ENCODE measurements around the gene KCNQ5. TPM values are rescaled to one million over a fixed set of nuclear protein-coding genes. Genes with fewer than 3 reads are reported as not detected.

KCNQ5 gene
- total RNA-seq, 6 donors from 2014 or later, result 0.30 to 3.1 (median 0.32) TPM

DNA sequence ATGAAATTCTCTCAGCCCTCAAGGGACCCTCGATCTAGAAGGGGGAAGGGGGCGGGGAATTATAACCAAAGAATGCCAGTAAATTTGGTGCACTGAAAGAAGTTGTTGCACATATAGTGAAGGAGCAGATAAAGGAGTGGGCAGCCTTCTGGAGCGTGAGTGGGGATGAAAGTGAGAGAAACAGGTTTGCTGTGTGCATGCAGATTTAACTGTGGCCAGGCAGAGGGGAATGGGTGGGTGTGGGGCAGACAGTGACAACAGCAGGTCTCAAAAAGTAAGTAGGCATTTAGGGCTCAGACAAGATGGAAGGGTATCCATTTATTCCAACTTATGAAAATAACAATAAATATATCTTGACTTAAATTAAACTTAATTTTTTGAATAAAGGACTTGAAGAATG, 149.1 kb downstream of the KCNQ5 start:
- no peak for DNase-seq
- 77 to 84% methylated on average over 3 of the region's 3 CpGs for WGBS, 2 donors
- Histone ChIP-seq H3K9me3 (no peaks in the 10 kb centered on the region), H3K27me3 (no peaks in the 10 kb centered on the region), H3K4me1 (no peaks in the 10 kb centered on the region), H3K4me3 (no peak overlapping the region), H3K27ac (no peak overlapping the region), H3K36me3 (no peaks in the 10 kb centered on the region)
- TF ChIP-seq EP300 (IDR thresholded peaks at IDR 0.05), result no peak
- TF ChIP-seq POLR2A (IDR thresholded peaks at IDR 0.05), result no peak
- no peak for TF ChIP-seq POLR2AphosphoS5 (IDR thresholded peaks at IDR 0.05)
- TF ChIP-seq, protein P1, sequence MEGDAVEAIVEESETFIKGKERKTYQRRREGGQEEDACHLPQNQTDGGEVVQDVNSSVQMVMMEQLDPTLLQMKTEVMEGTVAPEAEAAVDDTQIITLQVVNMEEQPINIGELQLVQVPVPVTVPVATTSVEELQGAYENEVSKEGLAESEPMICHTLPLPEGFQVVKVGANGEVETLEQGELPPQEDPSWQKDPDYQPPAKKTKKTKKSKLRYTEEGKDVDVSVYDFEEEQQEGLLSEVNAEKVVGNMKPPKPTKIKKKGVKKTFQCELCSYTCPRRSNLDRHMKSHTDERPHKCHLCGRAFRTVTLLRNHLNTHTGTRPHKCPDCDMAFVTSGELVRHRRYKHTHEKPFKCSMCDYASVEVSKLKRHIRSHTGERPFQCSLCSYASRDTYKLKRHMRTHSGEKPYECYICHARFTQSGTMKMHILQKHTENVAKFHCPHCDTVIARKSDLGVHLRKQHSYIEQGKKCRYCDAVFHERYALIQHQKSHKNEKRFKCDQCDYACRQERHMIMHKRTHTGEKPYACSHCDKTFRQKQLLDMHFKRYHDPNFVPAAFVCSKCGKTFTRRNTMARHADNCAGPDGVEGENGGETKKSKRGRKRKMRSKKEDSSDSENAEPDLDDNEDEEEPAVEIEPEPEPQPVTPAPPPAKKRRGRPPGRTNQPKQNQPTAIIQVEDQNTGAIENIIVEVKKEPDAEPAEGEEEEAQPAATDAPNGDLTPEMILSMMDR (IDR thresholded peaks at IDR 0.05), result no peak
- no peak for ATAC-seq (ENCODE audit: low FRiP score in 2 of 2)

DNA sequence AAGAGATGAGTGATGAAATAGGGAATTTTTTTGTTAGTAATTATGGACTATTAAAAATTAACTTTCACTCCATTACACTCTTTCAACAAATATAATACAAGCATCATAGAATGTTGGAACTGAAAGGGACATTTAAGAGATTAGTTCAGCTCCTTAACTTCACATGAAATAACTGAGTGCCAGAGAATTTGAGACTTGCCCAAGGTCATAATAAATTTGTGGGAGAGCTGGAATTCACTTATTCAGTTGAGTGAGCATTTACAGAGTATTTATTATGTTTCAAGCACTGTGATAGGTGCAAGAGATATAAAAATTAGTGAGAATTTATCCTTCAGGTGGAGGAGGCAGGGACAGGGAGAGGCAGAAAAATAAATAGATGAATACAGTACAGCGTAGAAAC, 154.6 kb downstream of the KCNQ5 start:
- TF ChIP-seq POLR2A (IDR thresholded peaks at IDR 0.05), result no peak
- Histone ChIP-seq H3K27me3 (no peaks in the 10 kb centered on the region), H3K9me3 (no peaks in the 10 kb centered on the region), H3K4me3 (no peak overlapping the region), H3K36me3 (no peaks in the 10 kb centered on the region), H3K4me1 (no peaks in the 10 kb centered on the region), H3K27ac (no peak overlapping the region)
- 89% methylated on average over 1 of the region's 1 CpG for WGBS, 2 donors
- DNase-seq, result no peak
- no peak for ATAC-seq (ENCODE audit: low FRiP score in 2 of 2)

DNA sequence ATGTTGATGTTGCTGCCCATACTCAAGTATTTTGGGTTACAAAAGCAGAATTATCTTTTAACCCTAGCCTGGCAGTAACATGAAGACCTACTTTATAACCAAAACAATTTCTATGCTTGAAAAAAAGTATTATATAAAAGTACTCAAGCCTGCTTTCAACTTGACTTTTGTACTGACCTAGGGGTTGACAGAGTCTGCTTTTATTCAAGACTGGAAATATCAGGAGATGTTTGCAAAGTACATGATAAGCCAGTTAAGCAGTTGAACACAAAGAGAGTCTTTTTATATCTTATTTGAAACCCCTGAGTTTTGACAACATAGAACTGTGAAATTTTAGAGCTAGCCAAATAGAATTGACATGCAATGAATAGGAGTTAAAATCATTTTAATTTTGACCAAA, 159.8 kb downstream of the KCNQ5 start:
- H3K4me1 ChIP-seq, result no peaks in the 10 kb centered on the region
- H3K9me3 ChIP-seq, result no peaks in the 10 kb centered on the region
- ATAC-seq (ENCODE audit: low FRiP score in 2 of 2) (no peak), DNase-seq (no peak)
- H3K36me3 ChIP-seq, result no peaks in the 10 kb centered on the region
- H3K4me3 ChIP-seq, result no peak overlapping the region
- no peak overlapping the region for H3K27ac ChIP-seq
- no peaks in the 10 kb centered on the region for H3K27me3 ChIP-seq
- TF ChIP-seq, protein P1 (IDR thresholded peaks at IDR 0.05), result no peak
- no peak for TF ChIP-seq POLR2A (IDR thresholded peaks at IDR 0.05)
- no peak for TF ChIP-seq POLR2AphosphoS5 (IDR thresholded peaks at IDR 0.05)
- no peak for TF ChIP-seq EP300 (IDR thresholded peaks at IDR 0.05)

DNA sequence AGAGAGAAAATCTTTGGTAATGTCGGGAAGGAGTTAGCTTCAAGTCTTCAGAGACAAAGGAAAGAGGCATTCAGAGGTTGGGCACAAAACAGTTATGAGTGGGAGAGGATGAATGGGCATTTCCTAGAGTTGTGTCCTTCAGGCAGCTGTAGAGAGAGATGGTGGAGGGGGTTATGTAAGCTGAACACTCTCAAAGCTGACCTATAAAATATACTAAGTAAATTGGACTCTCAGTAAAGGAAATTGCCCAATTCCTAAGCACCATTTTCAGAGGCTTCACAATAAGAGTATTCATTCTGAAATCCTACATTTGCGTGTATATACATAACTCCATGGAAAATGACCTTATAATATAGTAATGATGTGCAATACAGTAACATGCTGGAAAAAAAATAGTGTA, 161.2 kb downstream of the KCNQ5 start:
- WGBS, 2 donors, result 60 to 61% methylated on average over 2 of the region's 2 CpGs
- ATAC-seq (ENCODE audit: low FRiP score in 2 of 2), result no peak
- Histone ChIP-seq H3K27me3 (no peaks in the 10 kb centered on the region), H3K9me3 (no peaks in the 10 kb centered on the region), H3K27ac (no peak overlapping the region), H3K36me3 (no peaks in the 10 kb centered on the region), H3K4me3 (no peak overlapping the region), H3K4me1 (peaks cover 0 to 6% (median 0%) of the 10 kb centered on the region in 4 donors)
- no peak for DNase-seq
- no peak for TF ChIP-seq POLR2AphosphoS5 (IDR thresholded peaks at IDR 0.05)
- TF ChIP-seq EP300 (IDR thresholded peaks at IDR 0.05), result peak in 1 of 4 donors; percentile 8

DNA sequence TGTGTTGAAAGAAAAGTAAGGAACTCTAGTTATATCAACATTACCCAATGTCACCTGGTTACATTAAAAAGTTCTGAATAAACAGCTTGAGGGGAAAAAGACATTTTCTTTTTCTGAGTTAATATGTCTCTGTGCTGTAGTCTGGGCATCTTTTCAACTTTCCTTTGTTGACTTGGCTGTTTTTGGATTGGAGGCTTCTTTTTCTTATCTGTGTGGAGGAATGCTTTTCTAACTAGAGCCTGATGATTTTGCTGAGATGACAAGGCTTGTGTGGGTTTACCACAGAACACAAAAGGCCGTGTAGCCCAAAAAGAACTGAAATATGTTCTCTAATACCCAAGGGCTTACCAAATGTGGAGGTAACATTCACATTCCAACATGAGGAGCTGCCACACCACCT, 161.8 kb downstream of the KCNQ5 start:
- no peaks in the 10 kb centered on the region for H3K27me3 ChIP-seq
- TF ChIP-seq, protein P1 (IDR thresholded peaks at IDR 0.05), result no peak
- TF ChIP-seq EP300 (IDR thresholded peaks at IDR 0.05) (no peak), POLR2A (IDR thresholded peaks at IDR 0.05) (no peak), POLR2AphosphoS5 (IDR thresholded peaks at IDR 0.05) (no peak)
- peaks cover 0 to 8% (median 0%) of the 10 kb centered on the region in 4 donors for H3K4me1 ChIP-seq
- no peak for DNase-seq
- ATAC-seq (ENCODE audit: low FRiP score in 2 of 2), result no peak
- WGBS, 2 donors, result 27 to 64% methylated on average over 1 of the region's 1 CpG
- H3K4me3 ChIP-seq, result no peak overlapping the region
- no peaks in the 10 kb centered on the region for H3K36me3 ChIP-seq
- H3K9me3 ChIP-seq, result no peaks in the 10 kb centered on the region
- no peak overlapping the region for H3K27ac ChIP-seq

DNA sequence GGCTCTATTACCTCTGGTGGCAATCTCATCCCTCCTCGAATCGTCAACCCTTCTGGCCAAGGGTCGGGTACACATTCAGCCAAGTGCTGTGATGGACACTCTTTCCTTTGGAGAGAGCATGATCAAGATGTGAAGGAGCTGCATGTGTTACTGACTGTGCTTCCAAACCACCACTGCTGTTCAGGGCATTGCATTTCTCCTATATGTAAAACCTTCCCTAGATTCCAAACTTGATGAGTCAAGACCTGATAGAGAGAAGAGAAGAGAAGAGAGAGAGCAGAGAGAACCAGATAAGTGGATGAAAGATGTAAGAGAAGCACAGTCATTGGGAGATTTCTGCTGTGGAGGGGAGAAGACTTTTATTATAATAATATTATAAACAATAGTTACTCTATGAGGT, 162.2 kb downstream of the KCNQ5 start:
- Histone ChIP-seq H3K9me3 (no peaks in the 10 kb centered on the region), H3K27me3 (no peaks in the 10 kb centered on the region), H3K36me3 (no peaks in the 10 kb centered on the region), H3K4me1 (peaks cover 0 to 8% (median 0%) of the 10 kb centered on the region in 4 donors), H3K4me3 (no peak overlapping the region), H3K27ac (no peak overlapping the region)
- TF ChIP-seq POLR2A (IDR thresholded peaks at IDR 0.05), result no peak
- ATAC-seq (ENCODE audit: low FRiP score in 2 of 2) (no peak), DNase-seq (no peak)
- WGBS, 2 donors, result 55 to 74% methylated on average over 3 of the region's 3 CpGs
